HL-60 (cell line): ENCODE data around the gene ETFA.

ENCODE experiments used
- DNase-seq, 2 experiments: peaks; one replicate each; pipeline ENCODE4 v3.0.0-alpha.2; 2010 to 2020; ENCODE audit warnings: low read depth in 1 of 2, low spot score in 1 of 2
- H3K27ac ChIP-seq: fragments of 250-450 bp; sonication (Bioruptor Pico); replicated peaks from 2 replicates; pipeline ENCODE4 v1.5.1; 2020; ENCODE audit warnings: mild to moderate bottlenecking, moderate library complexity
- H3K27me3 ChIP-seq: fragments of 250-450 bp; sonication (Bioruptor Pico); 2 replicates; pipeline ENCODE4 v1.5.1; 2021; ENCODE audit warnings: mild to moderate bottlenecking, moderate library complexity; ENCODE audit not compliant: insufficient read depth, poor library complexity, severe bottlenecking
- H3K4me3 ChIP-seq: replicated peaks from 2 replicates; pipeline ENCODE4 v1.5.1; 2011; ENCODE audit warnings: mild to moderate bottlenecking, control low read depth, low read length; ENCODE audit not compliant: insufficient read depth
- GABPA ChIP-seq: IDR thresholded peaks from 2 replicates; pipeline ENCODE4 v1.6.1; 2012; ENCODE audit warnings: low read depth
- POLR2AphosphoS5 ChIP-seq: IDR thresholded peaks from 2 replicates; pipeline ENCODE4 v1.6.1; 2012; ENCODE audit warnings: low read depth
- SPI1 ChIP-seq: IDR thresholded peaks from 2 replicates; pipeline ENCODE4 v1.6.1; 2012; ENCODE audit warnings: low read depth, mild to moderate bottlenecking, borderline replicate concordance
- TF ChIP-seq, protein P1 (sequence below): IDR thresholded peaks from 2 replicates; pipeline ENCODE4 v1.6.1; 2012; ENCODE audit warnings: low read depth; ENCODE audit not compliant: insufficient replicate concordance
- TF ChIP-seq, protein P2 (sequence below): IDR thresholded peaks from one replicate; pipeline ENCODE4 v1.5.1; 2011; ENCODE audit warnings: low read length, control low read depth, inconsistent platforms; ENCODE audit not compliant: insufficient read depth

The ETFA gene

DNA sequence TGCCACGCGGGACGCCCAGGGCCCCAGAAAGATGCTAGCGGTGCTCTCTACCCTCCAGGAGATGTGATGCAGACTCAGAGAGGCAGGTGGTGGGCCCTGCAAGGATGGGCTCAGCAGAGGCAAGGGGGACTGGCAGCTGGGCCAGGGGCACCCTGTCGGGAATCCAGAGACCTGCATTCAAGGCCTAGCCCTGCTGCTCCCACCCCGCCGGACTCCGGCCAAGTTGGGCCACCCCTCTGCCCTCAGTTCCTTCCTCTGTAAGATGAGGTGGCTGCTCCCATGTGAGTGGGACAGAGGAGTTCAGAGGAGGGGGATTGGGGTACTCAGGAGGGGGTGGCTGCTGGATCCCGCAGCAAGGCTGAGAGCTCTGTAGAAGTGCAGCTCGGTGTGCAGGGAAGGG, 135.2 kb downstream of the ETFA start:
- Histone ChIP-seq H3K27ac (no peak overlapping the region), H3K4me3 (no peak overlapping the region), H3K27me3 (no peaks in the 10 kb centered on the region)
- no peak for DNase-seq
- no peak for TF ChIP-seq SPI1
- no peak for TF ChIP-seq GABPA
- no peak for TF ChIP-seq POLR2AphosphoS5
- TF ChIP-seq, protein P1, sequence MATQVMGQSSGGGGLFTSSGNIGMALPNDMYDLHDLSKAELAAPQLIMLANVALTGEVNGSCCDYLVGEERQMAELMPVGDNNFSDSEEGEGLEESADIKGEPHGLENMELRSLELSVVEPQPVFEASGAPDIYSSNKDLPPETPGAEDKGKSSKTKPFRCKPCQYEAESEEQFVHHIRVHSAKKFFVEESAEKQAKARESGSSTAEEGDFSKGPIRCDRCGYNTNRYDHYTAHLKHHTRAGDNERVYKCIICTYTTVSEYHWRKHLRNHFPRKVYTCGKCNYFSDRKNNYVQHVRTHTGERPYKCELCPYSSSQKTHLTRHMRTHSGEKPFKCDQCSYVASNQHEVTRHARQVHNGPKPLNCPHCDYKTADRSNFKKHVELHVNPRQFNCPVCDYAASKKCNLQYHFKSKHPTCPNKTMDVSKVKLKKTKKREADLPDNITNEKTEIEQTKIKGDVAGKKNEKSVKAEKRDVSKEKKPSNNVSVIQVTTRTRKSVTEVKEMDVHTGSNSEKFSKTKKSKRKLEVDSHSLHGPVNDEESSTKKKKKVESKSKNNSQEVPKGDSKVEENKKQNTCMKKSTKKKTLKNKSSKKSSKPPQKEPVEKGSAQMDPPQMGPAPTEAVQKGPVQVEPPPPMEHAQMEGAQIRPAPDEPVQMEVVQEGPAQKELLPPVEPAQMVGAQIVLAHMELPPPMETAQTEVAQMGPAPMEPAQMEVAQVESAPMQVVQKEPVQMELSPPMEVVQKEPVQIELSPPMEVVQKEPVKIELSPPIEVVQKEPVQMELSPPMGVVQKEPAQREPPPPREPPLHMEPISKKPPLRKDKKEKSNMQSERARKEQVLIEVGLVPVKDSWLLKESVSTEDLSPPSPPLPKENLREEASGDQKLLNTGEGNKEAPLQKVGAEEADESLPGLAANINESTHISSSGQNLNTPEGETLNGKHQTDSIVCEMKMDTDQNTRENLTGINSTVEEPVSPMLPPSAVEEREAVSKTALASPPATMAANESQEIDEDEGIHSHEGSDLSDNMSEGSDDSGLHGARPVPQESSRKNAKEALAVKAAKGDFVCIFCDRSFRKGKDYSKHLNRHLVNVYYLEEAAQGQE = no peak
- TF ChIP-seq, protein P2, sequence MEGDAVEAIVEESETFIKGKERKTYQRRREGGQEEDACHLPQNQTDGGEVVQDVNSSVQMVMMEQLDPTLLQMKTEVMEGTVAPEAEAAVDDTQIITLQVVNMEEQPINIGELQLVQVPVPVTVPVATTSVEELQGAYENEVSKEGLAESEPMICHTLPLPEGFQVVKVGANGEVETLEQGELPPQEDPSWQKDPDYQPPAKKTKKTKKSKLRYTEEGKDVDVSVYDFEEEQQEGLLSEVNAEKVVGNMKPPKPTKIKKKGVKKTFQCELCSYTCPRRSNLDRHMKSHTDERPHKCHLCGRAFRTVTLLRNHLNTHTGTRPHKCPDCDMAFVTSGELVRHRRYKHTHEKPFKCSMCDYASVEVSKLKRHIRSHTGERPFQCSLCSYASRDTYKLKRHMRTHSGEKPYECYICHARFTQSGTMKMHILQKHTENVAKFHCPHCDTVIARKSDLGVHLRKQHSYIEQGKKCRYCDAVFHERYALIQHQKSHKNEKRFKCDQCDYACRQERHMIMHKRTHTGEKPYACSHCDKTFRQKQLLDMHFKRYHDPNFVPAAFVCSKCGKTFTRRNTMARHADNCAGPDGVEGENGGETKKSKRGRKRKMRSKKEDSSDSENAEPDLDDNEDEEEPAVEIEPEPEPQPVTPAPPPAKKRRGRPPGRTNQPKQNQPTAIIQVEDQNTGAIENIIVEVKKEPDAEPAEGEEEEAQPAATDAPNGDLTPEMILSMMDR = no peak

DNA sequence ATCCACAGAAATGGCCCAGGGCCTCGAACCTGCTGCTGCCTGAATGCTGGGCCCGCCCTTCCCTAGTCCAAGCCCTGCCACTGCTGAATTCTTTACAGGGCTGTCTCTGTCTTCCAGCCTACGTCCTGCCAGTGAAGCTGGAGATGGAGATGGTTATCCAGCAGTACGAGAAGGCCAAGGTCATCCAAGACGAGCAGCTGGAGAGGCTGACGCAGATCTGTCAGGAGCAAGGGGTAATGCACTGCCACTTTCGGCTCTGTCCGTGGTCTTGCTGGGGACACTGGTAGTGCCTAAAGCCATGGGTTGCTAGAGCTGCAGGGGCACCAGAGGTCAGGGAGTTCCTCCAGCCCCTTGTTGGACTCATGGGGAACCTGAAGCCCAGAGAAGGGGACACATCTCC, 135.8 kb downstream of the ETFA start:
- no peak overlapping the region for H3K4me3 ChIP-seq
- H3K27me3 ChIP-seq = no peaks in the 10 kb centered on the region
- no peak overlapping the region for H3K27ac ChIP-seq
- TF ChIP-seq, protein P2 = no peak
- TF ChIP-seq GABPA (no peak), SPI1 (no peak), POLR2AphosphoS5 (no peak)
- TF ChIP-seq, protein P1 = no peak
- no peak for DNase-seq

DNA sequence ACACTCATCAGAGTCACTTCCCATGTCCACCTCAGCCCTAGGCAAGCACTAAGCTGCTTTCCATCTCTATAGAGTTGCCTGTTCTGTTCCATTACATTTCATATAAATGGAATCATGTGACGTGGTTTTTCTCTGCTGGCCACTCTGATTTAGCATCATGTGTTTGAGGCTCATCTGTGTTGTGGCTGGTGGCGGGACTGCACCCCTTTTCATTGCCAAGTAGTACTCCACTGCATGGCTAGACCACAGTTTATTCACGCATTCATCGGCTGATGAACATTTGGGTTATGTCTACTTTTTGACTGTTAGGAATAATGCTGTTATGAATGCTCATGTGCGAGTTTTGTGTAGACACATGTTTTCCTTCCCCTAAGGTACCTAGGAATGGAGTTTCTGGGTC, 136.6 kb downstream of the ETFA start:
- TF ChIP-seq, protein P2 = no peak
- TF ChIP-seq, protein P1 = no peak
- TF ChIP-seq POLR2AphosphoS5 (no peak), GABPA (no peak), SPI1 (no peak)
- no peak overlapping the region for H3K4me3 ChIP-seq
- DNase-seq = no peak
- no peaks in the 10 kb centered on the region for H3K27me3 ChIP-seq
- H3K27ac ChIP-seq = no peak overlapping the region
